ENCODE data around the gene CHCHD3.

GRCh38 chr7:132825222-132825621 is 256.7 kb downstream of the CHCHD3 start:
- TF ChIP-seq CTCF (IDR thresholded peaks at IDR 0.05), result no peak
- TF ChIP-seq POLR2A (IDR thresholded peaks at IDR 0.05), result no peak

Data from right lobe of liver (tissue), 4 donors.